DMS153 (cell line): ENCODE measurements around the gene ACOX1.

Experiments
- DNase-seq: peaks from one replicate; lab custom pipeline; 2025; lab: John Stamatoyannopoulos, UW

The ACOX1 gene

DNA sequence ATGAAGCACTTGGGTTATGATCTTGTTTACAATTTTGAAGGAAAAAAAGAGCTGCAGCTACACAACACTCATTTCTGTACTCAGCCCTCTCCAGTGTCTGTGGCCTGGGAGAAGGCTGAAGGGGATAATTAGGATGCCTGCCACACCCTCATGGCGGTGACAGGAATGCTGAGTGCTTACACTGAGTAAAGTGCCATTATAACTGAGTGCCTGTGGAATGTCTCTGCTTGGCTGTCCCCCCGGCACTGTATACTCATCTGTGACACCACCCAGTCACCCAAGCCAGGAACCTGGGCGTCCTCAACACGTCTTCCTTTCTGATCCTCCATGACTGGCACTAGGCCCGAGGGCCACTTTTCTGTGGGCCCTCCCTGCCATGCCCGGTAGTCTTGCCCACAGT lies 70.8 kb downstream of the ACOX1 start:
- DNase-seq, result peak; percentile 48

DNA sequence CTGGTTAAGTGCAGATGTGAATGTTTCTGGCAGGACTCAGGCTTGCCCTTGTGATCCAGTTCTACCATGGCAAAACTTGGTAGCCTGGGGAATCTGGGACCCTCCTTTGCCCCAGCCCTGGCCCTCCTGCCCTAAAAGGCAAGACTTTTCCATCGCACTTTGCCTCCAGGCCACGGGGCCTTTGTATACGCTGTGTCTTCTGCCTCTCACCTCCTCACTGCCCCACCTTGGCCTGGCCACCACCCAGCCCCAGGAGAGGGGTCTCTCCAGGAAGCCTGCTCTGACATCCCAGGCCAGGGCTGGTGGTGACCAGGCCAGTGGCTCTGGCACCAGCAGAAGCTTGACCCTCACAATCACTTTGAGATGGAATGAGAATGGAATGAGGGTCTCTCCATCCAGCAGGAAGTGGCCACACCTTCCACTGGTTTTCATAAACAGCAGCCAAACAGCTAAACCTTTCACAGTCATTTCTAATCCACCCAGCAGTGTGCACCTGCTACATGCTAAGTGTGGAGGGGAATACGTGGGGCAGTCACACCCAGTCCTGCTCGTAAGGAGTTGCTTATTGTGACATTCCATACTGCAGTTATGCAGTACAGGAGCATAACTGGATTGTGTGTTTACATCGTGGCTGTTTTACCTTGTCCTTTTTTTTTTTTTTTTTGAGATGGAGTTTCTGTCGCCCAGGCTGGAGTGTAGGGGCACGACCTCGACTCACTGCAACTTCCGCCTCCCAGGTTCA lies 72.7 kb downstream of the ACOX1 start:
- no peak for DNase-seq

DNA sequence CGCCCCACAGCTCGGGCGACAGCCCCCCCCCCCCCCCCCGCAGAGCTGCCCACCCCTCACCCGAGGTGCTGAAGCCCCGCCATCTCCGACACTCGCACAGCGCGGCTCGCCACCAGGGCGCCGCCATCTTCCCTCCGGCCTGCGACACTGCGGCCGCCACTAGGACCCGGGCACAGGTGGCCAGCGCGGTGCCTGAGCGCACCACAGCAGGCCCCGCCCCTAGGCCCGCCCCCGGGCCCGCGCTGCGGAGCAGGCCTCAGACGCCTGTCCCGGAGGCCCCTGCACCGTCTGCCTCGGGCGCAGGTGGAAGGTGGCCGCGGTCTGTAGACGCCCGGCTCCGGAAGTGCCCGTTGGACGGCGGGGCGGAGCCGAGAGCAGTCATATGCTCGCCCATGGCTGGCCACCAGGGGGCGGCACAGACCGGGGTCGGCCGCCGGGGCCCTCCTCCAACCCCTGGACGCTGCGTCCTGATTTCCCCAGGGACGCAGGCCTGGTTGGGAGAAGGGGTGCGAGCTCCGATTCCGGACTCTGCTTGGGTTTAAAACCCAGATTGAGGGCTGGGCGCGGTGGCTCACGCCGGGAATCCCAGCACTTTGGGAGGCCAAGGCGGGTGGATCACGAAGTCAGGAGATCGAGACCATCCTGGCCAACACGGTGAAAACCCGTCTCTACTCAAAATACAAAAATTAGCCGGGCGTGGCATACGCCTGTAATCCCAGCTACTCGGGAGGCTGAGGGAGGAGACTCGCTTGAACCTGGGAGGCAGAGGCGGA lies 74.0 kb downstream of the ACOX1 start, which contains the start of gene MRPL38:
TSS of gene MRPL38 (minus strand) at position 136 of the 773 bp plus-strand sequence. CDS start at position 127, 9 bp downstream.
- DNase-seq, result peak; percentile 92

DNA sequence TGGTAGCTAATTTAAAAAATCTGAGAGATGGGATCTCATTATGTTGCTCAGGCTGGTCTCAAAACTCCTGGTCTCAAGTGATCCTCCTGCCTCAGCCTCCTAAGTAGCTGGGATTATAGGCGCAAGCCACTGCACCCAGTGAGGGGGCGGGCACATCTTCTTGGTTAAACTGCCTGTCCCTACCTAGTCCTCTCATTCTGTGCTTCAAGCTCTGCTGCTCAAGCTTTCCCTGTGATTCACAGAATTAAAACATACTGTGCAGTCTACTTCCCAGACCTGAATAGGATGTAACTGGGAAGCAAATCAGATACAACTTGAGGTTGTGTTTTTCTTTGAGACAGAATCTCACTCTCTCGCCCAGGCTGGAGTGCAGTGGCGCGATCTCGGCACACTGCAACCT lies 76.6 kb downstream of the ACOX1 start:
- DNase-seq, result no peak

DNA sequence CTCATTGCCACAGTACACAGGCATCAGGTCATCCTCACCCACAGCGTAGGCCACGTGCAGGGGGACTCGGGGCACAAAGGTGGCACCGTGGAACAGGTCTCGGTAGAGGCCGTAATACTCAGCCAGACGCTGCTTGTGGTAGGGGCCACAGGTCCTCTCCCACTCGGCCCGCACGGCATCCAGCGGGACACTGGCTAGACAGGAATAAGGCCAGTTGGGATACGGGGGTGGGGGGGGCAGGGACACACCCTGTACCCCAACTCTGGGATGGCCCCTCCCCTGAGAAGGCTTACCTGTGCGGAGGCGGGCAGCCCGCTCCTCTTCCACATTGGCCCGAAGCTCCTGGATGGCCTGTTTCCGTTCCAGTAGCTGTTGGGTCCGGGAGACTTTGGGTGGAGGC lies 77.2 kb downstream of the ACOX1 start:
- DNase-seq, result no peak

DNA sequence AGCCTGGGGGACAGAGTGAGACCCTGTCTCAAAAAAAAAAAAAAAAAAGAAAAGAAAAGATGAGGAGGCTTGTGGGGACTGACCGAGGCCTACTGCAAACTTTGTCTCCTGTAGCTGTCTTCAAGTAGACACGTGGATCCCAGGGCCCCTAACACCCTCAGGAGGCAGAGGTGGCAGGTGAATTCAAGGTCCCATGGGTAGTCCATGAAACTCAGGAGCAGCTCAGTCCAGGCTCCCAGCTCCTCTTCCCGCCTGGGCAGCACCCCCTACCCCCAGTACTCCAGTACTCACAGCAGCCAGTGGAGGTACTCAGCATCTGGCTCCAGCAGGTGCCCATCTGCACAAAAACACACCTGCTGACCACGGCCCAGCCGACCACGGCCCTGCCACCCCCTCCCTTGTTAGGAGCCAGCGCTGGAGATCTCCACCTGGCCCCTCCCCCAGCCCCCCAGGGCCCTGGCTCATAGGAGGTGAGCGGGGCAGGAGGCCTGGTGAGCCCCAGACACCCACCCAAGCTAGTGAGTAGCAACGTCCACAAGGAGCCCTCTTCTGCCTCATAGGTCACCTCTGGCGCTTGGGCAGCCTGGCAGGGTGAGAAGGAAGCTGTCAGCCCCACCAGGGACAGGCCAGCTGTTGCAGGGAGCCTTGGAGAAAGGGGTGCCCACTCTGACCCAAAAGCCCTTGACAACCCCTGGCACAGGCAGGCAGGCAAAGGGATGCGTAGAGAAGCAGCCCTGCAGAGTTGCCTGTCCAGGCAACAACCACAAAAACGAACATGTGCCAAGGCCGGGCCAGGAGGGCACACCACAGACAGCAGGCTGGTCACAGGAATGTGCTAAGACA lies 78.1 kb downstream of the ACOX1 start:
- no peak for DNase-seq

DNA sequence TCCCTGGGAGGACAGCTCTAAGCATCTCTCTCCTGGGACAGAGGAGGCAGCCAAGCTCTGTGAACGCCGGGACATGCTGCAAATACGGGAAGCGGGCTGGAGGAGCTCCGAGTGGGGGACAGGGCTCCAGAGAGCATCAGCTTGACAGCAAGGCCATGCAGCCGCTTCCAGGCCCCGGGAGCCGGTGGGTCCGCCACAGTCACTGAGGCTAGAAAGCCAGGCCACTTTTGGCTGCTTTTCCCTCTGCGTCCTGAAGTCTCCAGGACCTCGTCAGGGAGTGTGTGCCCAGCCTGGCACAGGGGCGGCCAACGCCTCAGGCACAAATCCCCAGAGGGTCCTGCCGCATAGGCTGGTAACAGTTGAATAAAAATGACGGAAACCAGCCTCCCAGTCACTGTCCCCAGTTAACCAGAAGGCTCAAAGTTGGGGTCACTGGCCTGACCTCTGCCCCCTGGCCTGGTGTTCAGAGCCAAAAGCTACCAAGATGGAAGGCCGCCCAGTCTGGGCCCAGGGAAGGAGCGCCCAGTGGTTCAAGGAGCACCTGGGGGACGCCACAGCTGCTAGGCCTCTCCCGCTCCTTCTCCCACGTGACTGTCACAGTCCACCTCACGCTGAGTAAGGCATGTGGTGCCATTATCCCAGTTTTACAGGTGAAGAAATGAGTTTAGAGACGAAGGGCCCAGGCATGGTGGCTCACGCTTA lies 79.0 kb downstream of the ACOX1 start:
- no peak for DNase-seq

DNA sequence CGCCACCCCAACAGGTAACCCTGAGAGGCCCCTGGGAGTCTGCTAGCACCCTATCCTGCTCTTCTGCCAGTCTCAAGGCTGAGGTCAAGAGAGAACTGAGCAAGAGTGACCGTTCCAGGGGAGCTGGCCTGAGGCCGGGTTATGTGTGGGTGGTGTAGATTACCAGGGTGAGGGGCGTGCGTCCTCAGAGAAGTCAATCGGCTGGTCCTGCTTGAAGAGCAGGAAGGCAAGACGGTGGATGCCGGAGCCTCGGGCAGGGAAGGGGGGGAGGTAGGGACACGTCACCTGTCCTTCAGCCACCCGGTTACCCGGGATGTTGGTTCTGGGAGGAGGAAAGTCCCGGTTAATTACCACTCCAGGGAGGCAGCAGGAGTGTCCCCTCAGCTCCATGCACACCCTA lies 79.6 kb downstream of the ACOX1 start:
- no peak for DNase-seq

DNA sequence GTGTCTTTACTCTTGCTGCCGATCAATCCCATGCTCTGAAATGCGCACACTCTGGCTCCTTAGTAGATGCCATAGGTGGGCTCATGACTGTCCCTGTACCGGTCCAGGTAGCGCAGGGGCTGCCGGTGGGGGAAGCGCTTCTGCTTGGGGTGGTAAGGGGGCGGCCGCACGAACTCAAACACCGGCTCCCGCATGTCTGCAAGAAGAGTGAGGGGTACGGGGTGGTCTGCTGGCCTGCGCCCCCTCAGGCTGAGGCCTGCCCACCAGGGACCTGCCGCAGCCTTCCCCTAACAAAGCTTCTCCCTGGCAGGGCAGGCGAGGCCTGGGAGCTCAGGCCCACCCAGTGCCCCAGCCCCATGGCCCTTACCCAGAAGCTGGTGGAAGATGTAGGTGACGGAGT lies 80.2 kb downstream of the ACOX1 start:
- DNase-seq, result no peak

DNA sequence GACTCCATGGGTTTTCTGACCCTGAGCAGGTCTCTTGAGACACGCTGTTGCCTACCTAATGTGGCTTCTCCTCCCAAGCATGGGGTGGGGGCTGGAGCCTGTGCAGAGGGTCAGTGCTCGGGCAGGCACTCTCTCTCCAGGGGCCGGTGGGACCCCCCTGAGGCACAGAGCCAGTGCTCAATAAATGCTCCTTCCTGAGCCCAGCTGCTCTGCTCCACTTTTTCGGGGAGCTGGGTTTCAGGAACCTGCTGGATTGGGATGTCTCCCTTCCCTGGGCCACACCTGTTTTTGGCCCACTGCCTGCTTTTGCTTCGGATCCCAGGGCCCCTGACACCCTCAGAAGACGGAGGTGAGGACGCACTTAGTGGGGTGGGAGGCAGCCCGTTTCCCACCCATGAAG lies 80.9 kb downstream of the ACOX1 start:
- no peak for DNase-seq

DNA sequence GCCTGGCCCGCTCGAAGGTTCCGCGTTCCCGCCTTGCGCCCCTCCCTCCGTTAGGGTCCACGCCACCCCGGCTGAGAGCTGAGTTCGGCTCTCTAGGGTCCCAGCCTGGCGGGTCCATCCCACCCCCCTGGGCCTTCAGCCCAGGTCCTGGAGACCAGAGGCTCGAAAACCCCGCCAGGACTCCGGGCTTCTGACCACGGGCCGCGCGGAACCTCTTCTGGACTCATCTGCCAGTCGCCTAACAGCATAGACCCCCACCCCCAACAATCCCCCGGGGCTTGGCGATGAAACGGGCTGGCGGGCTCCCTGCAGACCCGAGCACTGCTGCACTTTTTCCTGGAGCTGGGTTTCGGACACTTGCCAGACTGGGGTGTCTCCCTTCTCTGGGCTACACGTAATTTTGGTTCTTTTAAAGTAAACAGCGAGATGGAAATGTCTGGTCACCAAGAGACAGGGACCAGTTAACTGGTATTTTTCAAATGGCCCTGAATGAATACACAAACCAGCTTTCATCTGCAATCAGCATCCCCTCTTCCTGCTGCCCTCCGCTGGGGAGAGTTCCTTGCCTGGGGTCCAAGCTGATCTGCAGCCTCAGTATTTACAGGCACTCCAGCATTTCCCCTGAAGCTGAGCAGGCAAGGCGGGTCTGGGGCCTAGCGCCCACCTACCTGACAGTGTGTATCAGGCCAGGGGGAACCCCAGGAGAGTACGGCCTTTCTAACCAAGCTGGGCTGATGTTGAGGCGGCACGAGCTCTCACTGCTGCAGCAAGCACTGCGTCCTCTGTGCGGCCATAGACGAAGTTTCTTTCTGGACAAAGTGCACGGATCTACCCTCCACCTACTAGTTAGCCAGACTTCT lies 81.6 kb downstream of the ACOX1 start:
- DNase-seq, result no peak

DNA sequence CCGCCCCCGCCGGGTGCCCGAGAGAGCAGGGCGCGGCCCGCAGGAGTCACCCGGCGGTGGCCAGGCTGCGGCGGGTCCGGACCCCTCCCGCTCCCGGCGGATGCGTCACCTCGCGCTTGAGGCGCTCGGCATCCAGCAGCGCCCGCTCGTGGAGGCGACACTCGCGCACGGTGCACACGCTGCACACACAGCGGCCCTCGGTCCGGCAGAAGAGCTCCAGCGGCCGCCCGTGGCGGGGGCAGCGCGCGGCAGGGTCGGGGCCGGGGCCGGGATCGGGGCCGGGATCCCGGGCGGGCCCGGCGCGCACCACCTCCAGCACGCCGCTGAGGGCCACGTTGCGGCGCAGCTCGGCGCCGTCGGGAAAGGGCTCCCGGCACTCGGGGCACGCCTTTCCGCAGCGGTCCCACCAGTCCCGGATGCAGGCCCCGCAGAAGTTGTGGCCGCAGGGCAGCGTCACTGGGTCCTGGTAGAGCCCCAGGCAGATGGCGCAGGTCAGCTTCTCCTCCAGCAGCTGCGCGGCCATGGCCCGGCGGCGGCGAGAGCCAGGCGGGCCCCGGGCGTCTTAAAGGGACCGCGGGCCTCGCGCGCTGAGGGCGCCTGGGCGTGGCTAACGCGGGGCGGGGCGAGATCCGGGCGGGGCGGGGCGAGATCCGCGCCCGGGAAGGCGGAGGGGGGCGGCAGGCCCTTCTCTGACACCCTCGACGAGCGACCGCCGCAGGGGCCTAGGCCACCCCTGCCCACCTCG lies 82.4 kb downstream of the ACOX1 start, which contains the start of gene TRIM65:
TSS of gene TRIM65 (minus strand) at position 537 of the 745 bp plus-strand sequence. CDS start at position 523, 14 bp downstream.
- DNase-seq, result peak; percentile 44

DNA sequence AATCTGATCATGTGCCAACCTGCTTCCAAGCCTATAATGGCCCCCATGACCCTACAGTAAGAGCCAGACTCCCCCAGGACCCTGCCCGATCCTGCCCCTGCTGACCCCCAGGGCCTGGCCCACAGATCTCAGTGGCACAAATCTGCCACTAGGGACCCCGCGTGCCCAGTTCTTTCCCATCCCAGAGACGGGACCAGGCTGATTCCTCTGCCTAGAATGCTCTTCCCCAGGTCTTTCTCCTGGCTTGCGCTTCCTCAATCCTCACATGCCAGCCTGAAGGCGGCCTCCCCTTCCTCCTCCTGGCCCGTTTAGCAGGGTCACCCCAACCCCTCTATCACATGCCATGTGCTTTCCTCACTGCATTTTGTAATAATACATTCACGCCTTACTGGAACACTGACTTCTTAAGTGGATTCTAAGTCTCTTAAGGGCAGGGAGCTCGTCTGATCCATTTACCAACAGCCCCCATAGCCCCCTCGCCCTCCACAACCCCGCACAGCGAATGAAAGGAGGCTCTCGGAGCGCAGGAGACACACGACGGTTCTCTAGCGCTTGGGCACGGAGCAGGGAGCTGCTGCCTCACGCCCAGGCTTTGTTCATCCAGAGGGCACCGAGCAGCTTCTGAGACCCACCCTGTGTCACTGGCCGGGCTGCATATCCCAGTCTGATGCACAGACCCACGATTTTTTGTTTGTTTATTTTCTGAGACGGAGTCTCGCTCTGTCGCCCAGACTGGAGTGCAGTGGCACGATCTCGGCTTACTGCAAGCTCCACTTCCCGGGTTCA lies 83.4 kb downstream of the ACOX1 start:
- no peak for DNase-seq

DNA sequence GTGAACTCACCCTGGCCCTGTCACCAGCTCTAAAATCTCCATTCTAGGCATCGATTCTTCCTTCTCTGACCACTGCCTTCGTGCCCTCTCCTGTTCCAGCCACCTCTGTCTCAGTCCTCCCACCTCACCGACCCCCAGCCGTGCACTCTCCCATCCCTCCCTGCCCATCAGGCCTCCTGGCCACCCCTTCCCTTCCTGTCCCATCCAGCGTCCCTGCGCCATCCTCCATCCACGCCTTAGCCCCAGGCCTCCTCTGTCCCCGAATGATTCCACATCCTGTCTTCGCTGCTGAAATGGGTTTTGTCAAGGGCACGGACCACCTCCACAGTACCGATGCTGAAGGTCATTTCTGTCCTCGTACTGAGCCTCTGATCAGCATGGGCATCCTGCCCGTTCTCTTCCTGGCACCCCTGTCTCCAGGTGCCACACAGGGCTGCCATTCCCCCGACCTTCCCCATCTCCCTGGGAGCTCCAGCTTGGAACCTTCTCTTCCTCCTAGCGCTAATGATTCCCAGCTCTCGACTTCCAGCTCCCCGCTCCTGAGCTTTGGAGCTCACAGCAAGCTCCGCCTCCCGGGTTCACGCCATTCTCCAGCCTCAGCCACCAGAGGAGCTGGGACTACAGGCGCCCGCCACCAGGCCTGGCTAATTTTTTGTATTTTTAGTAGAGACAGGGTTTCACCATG lies 84.8 kb downstream of the ACOX1 start:
- no peak for DNase-seq

DNA sequence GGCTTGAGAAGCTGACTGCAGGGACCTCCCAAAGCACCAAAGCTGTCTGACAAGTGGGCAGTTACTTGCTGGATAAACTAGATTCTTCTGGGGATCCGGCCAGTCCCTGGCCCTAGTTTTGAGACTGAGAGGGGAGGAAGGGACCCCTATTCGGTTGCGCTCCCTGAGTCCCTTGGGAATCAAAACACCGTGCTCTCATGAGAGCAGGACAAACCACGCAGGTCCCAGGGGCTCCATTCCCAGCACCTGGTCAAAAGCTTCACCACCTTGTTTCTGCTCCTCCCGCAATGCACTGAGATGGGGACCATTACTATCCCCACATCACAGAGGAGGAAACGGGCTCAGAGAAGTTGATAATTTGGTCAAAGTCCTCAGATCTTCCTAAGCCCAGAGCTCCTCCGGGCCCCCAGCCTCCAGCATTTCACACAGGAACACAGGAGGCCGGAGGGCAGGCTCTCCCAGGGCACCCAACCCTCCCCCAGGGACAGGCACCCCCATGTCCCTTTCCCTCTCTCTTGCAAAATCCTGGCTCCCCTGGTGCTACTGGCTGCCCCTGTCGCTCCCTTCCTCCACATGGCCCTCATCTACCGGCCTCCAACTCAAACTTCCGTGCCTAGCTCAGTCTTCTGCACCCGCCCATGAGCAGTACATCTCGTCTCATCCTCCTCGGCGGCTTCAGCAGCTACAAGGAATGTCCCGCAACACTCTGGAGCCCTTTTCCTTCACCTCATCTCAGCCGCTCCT lies 85.5 kb downstream of the ACOX1 start:
- DNase-seq, result no peak

DNA sequence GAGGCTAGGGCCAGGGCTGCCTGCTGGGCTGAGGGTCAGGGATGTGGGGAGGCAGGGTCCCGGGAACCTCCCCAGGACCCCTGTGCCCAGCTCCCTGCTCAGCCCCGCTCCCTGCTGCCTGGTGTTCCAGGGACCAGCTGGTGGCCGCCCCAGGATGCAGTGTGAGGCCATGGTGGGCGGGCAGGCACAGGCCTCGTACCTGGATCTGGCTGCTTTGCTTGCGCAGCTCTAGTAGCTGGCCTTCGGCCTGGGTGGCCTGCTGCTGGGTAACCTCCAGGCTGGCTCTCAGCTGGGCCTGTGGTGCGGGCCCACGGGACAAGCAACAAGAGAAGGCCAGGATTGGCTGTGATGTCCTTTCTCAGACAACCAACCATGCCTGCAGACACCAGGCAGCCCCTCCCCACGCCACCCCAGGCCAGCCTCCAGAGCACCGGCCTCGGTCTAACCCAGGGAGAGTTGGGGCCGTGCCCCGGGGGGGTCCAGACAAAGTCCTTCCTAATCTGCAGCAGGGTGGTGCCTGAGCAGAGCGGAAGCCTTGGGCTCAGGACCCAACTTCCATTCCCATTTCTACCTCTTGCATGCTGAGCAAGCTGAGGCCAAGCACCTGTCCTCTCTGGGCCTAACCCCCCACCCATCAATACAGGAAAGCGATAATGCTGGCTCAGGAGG lies 86.3 kb downstream of the ACOX1 start:
- no peak for DNase-seq
